ENCODE results near the gene HSD17B14.

GRCh38 chr19:48883726-48884125 is 47.4 kb upstream of the HSD17B14 start:
- TF ChIP-seq POLR2A (IDR thresholded peaks at IDR 0.05), result no peak
- TF ChIP-seq CTCF (IDR thresholded peaks at IDR 0.05), result no peak
- TF ChIP-seq POLR2AphosphoS5 (IDR thresholded peaks at IDR 0.05), result no peak

Measured in stomach (tissue), 4 donors.